Germinal center (tissue), 1 donor: Measurements from ENCODE around the gene ACCS.

ENCODE experiments used
- DNase-seq: peaks from one replicate; pipeline ENCODE4 v3.0.0; 2012; ENCODE audit warnings: mixed read lengths, low spot score

Gene ACCS

GRCh38 chr11:44037658-44037998 is 28.4 kb upstream of the ACCS start:
- DNase-seq, result no peak

- DNase-seq, result no peak
Observed at GRCh38 chr11:44043157-44043556, 22.9 kb upstream of the ACCS start.

GRCh38 chr11:44046182-44046581 is 19.9 kb upstream of the ACCS start:
- no peak for DNase-seq

- DNase-seq, result no peak
Observed at GRCh38 chr11:44047298-44047697, 18.8 kb upstream of the ACCS start.

GRCh38 chr11:44047931-44048431 is 18.1 kb upstream of the ACCS start, which contains the start of gene ACCSL:
Gene ACCSL, plus strand, starts transcription at chr11:44047981. Its CDS starts 56 bp downstream, at chr11:44048037.
- no peak for DNase-seq

GRCh38 chr11:44049832-44050231 is 16.2 kb upstream of the ACCS start:
- DNase-seq, result no peak

- DNase-seq, result no peak
Observed at GRCh38 chr11:44051171-44051570, 14.9 kb upstream of the ACCS start.

GRCh38 chr11:44057340-44057739 is 8.7 kb upstream of the ACCS start:
- no peak for DNase-seq

GRCh38 chr11:44058275-44058674 is 7.8 kb upstream of the ACCS start:
- no peak for DNase-seq

GRCh38 chr11:44065161-44065661 is 859 bp upstream of the ACCS start:
- no peak for DNase-seq

- no peak for DNase-seq
Observed at GRCh38 chr11:44066732-44067141, 667 bp downstream of the ACCS start.

- no peak for DNase-seq
Observed at GRCh38 chr11:44067266-44067665, 1.2 kb downstream of the ACCS start.

GRCh38 chr11:44068180-44068579 is 2.1 kb downstream of the ACCS start:
- no peak for DNase-seq

GRCh38 chr11:44071157-44071556 is 5.1 kb downstream of the ACCS start:
- DNase-seq, result no peak

GRCh38 chr11:44072757-44073658 is 6.9 kb downstream of the ACCS start:
- no peak for DNase-seq

- no peak for DNase-seq
Observed at GRCh38 chr11:44078794-44079193, 12.7 kb downstream of the ACCS start.

GRCh38 chr11:44079376-44079775 is 13.3 kb downstream of the ACCS start:
- DNase-seq, result no peak

GRCh38 chr11:44080951-44081350 is 14.9 kb downstream of the ACCS start:
- DNase-seq, result no peak

- DNase-seq, result no peak
Observed at GRCh38 chr11:44082645-44083044, 16.6 kb downstream of the ACCS start.

- no peak for DNase-seq
Observed at GRCh38 chr11:44083433-44083832, 17.4 kb downstream of the ACCS start.

- no peak for DNase-seq
Observed at GRCh38 chr11:44083906-44084305, 17.8 kb downstream of the ACCS start.

- no peak for DNase-seq
Observed at GRCh38 chr11:44085330-44085729, 19.3 kb downstream of the ACCS start.

- no peak for DNase-seq
Observed at GRCh38 chr11:44088377-44088776, 22.3 kb downstream of the ACCS start.

- no peak for DNase-seq
Observed at GRCh38 chr11:44088871-44089270, 22.8 kb downstream of the ACCS start.
